Prostate gland (tissue), 2 donors: ENCODE measurements around the gene SNPH.

Experiments
- POLR2A ChIP-seq: fragments of 450-650 bp; IDR thresholded peaks from one replicate; pipeline ENCODE4 v1.6.1; 2016; ENCODE audit warnings: antibody characterized with exemption, mild to moderate bottlenecking
- TF ChIP-seq, protein P1 (sequence below), 4 experiments: fragments of 200-600 bp in 2 of 4; fragments of 450-650 bp in 2 of 4; sonication (generic) in 2 of 4; IDR thresholded peaks; 1 replicate in 3 of 4; 2 replicates in 1 of 4; pipeline ENCODE4 v1.5.1; 2016 to 2019; ENCODE audit warnings: antibody characterized with exemption in 4 of 4, mild to moderate bottlenecking in 2 of 4, moderate library complexity in 2 of 4

DNA sequence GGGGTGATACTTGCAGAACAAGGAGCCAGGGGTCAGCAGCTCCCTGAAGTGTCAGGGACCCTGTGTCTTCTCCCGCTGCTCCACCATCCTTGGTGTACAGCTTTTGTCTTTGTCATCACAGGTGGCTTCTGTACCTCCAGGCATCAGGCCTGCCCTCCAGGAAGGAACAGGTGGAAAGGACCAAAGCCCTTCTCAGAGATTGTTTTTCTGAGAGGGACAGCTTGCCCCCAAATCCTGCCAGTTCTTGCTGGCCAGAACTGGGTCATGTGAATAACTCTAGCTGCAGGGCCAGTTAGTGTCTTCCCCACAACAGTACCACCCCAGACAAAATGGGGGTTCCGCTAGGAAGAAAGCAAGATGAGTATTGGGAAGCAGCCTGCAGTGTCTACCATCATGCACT lies 31.4 kb downstream of the SNPH start:
- TF ChIP-seq, protein P1, sequence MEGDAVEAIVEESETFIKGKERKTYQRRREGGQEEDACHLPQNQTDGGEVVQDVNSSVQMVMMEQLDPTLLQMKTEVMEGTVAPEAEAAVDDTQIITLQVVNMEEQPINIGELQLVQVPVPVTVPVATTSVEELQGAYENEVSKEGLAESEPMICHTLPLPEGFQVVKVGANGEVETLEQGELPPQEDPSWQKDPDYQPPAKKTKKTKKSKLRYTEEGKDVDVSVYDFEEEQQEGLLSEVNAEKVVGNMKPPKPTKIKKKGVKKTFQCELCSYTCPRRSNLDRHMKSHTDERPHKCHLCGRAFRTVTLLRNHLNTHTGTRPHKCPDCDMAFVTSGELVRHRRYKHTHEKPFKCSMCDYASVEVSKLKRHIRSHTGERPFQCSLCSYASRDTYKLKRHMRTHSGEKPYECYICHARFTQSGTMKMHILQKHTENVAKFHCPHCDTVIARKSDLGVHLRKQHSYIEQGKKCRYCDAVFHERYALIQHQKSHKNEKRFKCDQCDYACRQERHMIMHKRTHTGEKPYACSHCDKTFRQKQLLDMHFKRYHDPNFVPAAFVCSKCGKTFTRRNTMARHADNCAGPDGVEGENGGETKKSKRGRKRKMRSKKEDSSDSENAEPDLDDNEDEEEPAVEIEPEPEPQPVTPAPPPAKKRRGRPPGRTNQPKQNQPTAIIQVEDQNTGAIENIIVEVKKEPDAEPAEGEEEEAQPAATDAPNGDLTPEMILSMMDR (IDR thresholded peaks at IDR 0.05): no peak
- no peak for TF ChIP-seq POLR2A
